Endodermal cell (in vitro differentiated cells): ENCODE results near the gene PTPRK. TPM values are rescaled to one million over a fixed set of nuclear protein-coding genes. Genes with fewer than 3 reads are reported as not detected.

Source experiments
- DNase-seq: peaks from one replicate; pipeline ENCODE4 v3.0.0-alpha.2; 2017
- H3K27ac ChIP-seq: 2 replicates; pipeline ENCODE4 v1.5.1; 2013; ENCODE audit warnings: mild to moderate bottlenecking, low read depth, low read length, moderate library complexity
- H3K27me3 ChIP-seq: 2 replicates; pipeline ENCODE4 v1.6.1; 2013; ENCODE audit warnings: mild to moderate bottlenecking, low read length, moderate library complexity; ENCODE audit not compliant: insufficient read depth, control insufficient read depth, poor library complexity, severe bottlenecking
- H3K36me3 ChIP-seq: 2 replicates; pipeline ENCODE4 v1.7.0; 2013; ENCODE audit warnings: mild to moderate bottlenecking, low read length, moderate library complexity; ENCODE audit not compliant: control insufficient read depth, insufficient read depth
- H3K4me1 ChIP-seq: one replicate; pipeline ENCODE4 v1.7.0; 2013; ENCODE audit warnings: low read length; ENCODE audit not compliant: control insufficient read depth, insufficient read depth
- H3K4me3 ChIP-seq: 2 replicates; pipeline ENCODE4 v1.5.1; 2013; ENCODE audit warnings: mild to moderate bottlenecking, low read length, moderate library complexity
- H3K9ac ChIP-seq: 2 replicates; pipeline ENCODE4 v1.6.1; 2013; ENCODE audit warnings: mild to moderate bottlenecking, low read length, moderate library complexity; ENCODE audit not compliant: poor library complexity, severe bottlenecking; ENCODE audit errors: extremely low read depth
- H3K9me3 ChIP-seq: 2 replicates; pipeline ENCODE4 v1.6.1; 2013; ENCODE audit warnings: mild to moderate bottlenecking, low read length, moderate library complexity; ENCODE audit not compliant: control insufficient read depth
- H3K27ac Mint-ChIP-seq: 2 replicates; pipeline ENCODE4 v1.8.0; 2020; ENCODE audit warnings: mixed read lengths
- H3K27me3 Mint-ChIP-seq: 2 replicates; pipeline ENCODE4 v1.8.0; 2021; ENCODE audit warnings: mild to moderate bottlenecking, mixed read lengths; ENCODE audit not compliant: insufficient read depth
- H3K36me3 Mint-ChIP-seq: 2 replicates; pipeline ENCODE4 v1.8.0; 2020; ENCODE audit warnings: low read depth, mixed read lengths
- H3K4me1 Mint-ChIP-seq: 2 replicates; pipeline ENCODE4 v1.8.0; 2020; ENCODE audit warnings: mixed read lengths
- H3K4me3 Mint-ChIP-seq: 2 replicates; pipeline ENCODE4 v1.8.0; 2020; ENCODE audit warnings: mild to moderate bottlenecking, moderate library complexity, mixed read lengths
- H3K9me3 Mint-ChIP-seq: 2 replicates; pipeline ENCODE4 v1.8.0; 2020; ENCODE audit warnings: mild to moderate bottlenecking, mixed read lengths
- CTCF ChIP-seq: fragments of 200-600 bp; sonication (generic); conservative IDR thresholded peaks from 2 replicates; pipeline ENCODE4 v1.5.0; 2021; ENCODE audit warnings: antibody characterized with exemption, mild to moderate bottlenecking
- WGBS, 2 experiments: methylation state at CpG; one replicate each; pipeline versions ENCODE4 v1.1.5 to v1.1.7; 2013; ENCODE audit warnings: missing lambda C conversion rate in 2 of 2, mixed read lengths in 1 of 2; ENCODE audit not compliant: insufficient coverage in 1 of 2, insufficient read length in 1 of 2; 5-methylcytosine and 5-hydroxymethylcytosine counted together
- total RNA-seq, 2 donors: library from RNA; stranded (reverse); fragmentation: NEBNext Ultra II Directional in 1 of 2; extraction: Animal tissue kit (Norgen Biotek cat#: 25700) in 1 of 2; gene quantifications; 2 replicates in 1 of 2; 3 replicates in 1 of 2; pipeline ENCODE4 v1.2.1, GENCODE V29; 2021

Gene PTPRK
- total RNA-seq, 2 donors from 2014 or later, result 46.4 to 57.6 TPM

GRCh38 chr6:127949251-127949650, 571.1 kb downstream of the PTPRK start:
- Histone ChIP-seq H3K9ac (no peak overlapping the region), H3K27ac (no peak overlapping the region), H3K27me3 (no peaks in the 10 kb centered on the region), H3K9me3 (no peaks in the 10 kb centered on the region), H3K4me1 (no peaks in the 10 kb centered on the region), H3K36me3 (no peaks in the 10 kb centered on the region), H3K4me3 (no peak overlapping the region)
- WGBS, 2 experiments, result 96 to 97% methylated on average over 3 of the region's 3 CpGs
- no peaks in the 10 kb centered on the region for H3K27me3 Mint-ChIP-seq
- no peak overlapping the region for H3K4me3 Mint-ChIP-seq
- DNase-seq, result no peak
- no peak for TF ChIP-seq CTCF
- no peaks in the 10 kb centered on the region for H3K36me3 Mint-ChIP-seq
- no peak overlapping the region for H3K27ac Mint-ChIP-seq
- H3K4me1 Mint-ChIP-seq, result no peaks in the 10 kb centered on the region
- no peaks in the 10 kb centered on the region for H3K9me3 Mint-ChIP-seq

GRCh38 chr6:127946388-127946787, 574.0 kb downstream of the PTPRK start:
- no peaks in the 10 kb centered on the region for H3K9me3 ChIP-seq
- no peak overlapping the region for H3K27ac ChIP-seq
- no peak overlapping the region for H3K4me3 Mint-ChIP-seq
- H3K27ac Mint-ChIP-seq, result no peak overlapping the region
- H3K9me3 Mint-ChIP-seq, result no peaks in the 10 kb centered on the region
- no peaks in the 10 kb centered on the region for H3K27me3 ChIP-seq
- no peak for TF ChIP-seq CTCF
- H3K4me3 ChIP-seq, result no peak overlapping the region
- H3K9ac ChIP-seq, result no peak overlapping the region
- no peaks in the 10 kb centered on the region for H3K27me3 Mint-ChIP-seq
- H3K4me1 ChIP-seq, result no peaks in the 10 kb centered on the region
- no peaks in the 10 kb centered on the region for H3K4me1 Mint-ChIP-seq
- H3K36me3 ChIP-seq, result no peaks in the 10 kb centered on the region
- DNase-seq, result no peak
- 95 to 98% methylated on average over 2 of the region's 2 CpGs for WGBS, 2 experiments
- H3K36me3 Mint-ChIP-seq, result no peaks in the 10 kb centered on the region

DNA sequence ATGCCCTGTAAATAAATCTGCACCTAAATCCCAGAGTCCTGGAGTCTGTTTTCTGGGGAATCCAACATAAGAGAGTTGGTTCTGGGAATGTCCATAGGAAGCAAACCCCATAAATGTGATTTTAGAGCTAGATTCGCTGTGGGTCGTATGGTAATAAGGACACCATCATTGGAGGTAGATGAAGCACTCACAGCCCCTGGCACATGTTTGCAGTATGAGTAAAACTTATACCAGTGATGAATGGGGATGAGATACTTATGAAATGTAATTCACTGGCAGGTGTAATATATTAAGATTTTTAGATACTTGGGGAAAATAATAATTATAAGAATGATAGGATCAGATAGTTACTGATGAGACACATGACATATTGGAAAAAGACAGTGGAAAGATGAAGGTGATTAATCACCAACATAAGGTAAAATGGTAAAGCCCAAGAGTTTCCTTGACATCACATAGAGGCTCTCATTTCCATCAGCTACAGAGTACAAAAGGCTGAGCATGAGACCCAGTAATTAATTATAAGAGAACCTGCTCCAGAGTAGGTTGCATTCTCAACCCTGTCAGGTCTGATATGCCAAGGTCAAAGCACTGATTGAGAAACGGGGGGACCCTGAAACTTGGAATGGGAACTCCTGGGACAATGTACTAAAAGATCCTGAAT, 574.8 kb downstream of the PTPRK start:
- no peak overlapping the region for H3K4me3 Mint-ChIP-seq
- no peaks in the 10 kb centered on the region for H3K9me3 Mint-ChIP-seq
- 90 to 92% methylated on average over 3 of the region's 3 CpGs for WGBS, 2 experiments

More for the DNA sequence above, 574.8 kb downstream of the PTPRK start:
- no peaks in the 10 kb centered on the region for H3K36me3 Mint-ChIP-seq
- no peak overlapping the region for H3K27ac Mint-ChIP-seq
- Histone ChIP-seq H3K36me3 (no peaks in the 10 kb centered on the region), H3K9ac (no peak overlapping the region), H3K4me3 (no peak overlapping the region), H3K9me3 (no peaks in the 10 kb centered on the region), H3K27ac (no peak overlapping the region), H3K4me1 (no peaks in the 10 kb centered on the region), H3K27me3 (no peaks in the 10 kb centered on the region)
- H3K4me1 Mint-ChIP-seq, result peaks cover 3% of the 10 kb centered on the region
- no peak for TF ChIP-seq CTCF
- no peaks in the 10 kb centered on the region for H3K27me3 Mint-ChIP-seq
- DNase-seq, result no peak
